ENCODE data around the gene ABHD11.

ABHD11 gene

GRCh38 chr7:73735528-73735905 is 3.1 kb downstream of the ABHD11 start:
- no peak for DNase-seq (ENCODE audit: low read depth)

GRCh38 chr7:73734619-73735527 is 3.7 kb downstream of the ABHD11 start:
- peak; percentile 85 for TF ChIP-seq CTCF (conservative IDR thresholded peaks at IDR 0.05; ENCODE audit: low read depth, low read length)
- DNase-seq (ENCODE audit: low read depth) = peak; percentile 84
- H3K4me3 ChIP-seq (ENCODE audit: low read depth, low read length) = no peak overlapping the region

More at GRCh38 chr7:73735528-73735905, 3.1 kb downstream of the ABHD11 start:
- no peak overlapping the region for H3K4me3 ChIP-seq (ENCODE audit: low read depth, low read length)
- TF ChIP-seq CTCF (conservative IDR thresholded peaks at IDR 0.05; ENCODE audit: low read depth, low read length) = no peak

GRCh38 chr7:73732397-73732796 is 6.2 kb downstream of the ABHD11 start:
- H3K4me3 ChIP-seq (ENCODE audit: low read depth, low read length) = no peak overlapping the region
- no peak for DNase-seq (ENCODE audit: low read depth)
- TF ChIP-seq CTCF (conservative IDR thresholded peaks at IDR 0.05; ENCODE audit: low read depth, low read length) = no peak

- TF ChIP-seq CTCF (conservative IDR thresholded peaks at IDR 0.05; ENCODE audit: low read depth, low read length) = no peak
- H3K4me3 ChIP-seq (ENCODE audit: low read depth, low read length) = no peak overlapping the region
- no peak for DNase-seq (ENCODE audit: low read depth)
Measured at GRCh38 chr7:73730485-73730884, 8.1 kb downstream of the ABHD11 start.

GRCh38 chr7:73728551-73728950 is 10.1 kb downstream of the ABHD11 start:
- no peak for DNase-seq (ENCODE audit: low read depth)
- H3K4me3 ChIP-seq (ENCODE audit: low read depth, low read length) = no peak overlapping the region
- TF ChIP-seq CTCF (conservative IDR thresholded peaks at IDR 0.05; ENCODE audit: low read depth, low read length) = no peak

- no peak for DNase-seq (ENCODE audit: low read depth)
- TF ChIP-seq CTCF (conservative IDR thresholded peaks at IDR 0.05; ENCODE audit: low read depth, low read length) = no peak
- no peak overlapping the region for H3K4me3 ChIP-seq (ENCODE audit: low read depth, low read length)
Measured at GRCh38 chr7:73727952-73728351, 10.7 kb downstream of the ABHD11 start.

GRCh38 chr7:73726083-73726466 is 12.5 kb downstream of the ABHD11 start:
- H3K4me3 ChIP-seq (ENCODE audit: low read depth, low read length) = no peak overlapping the region
- no peak for TF ChIP-seq CTCF (conservative IDR thresholded peaks at IDR 0.05; ENCODE audit: low read depth, low read length)
- no peak for DNase-seq (ENCODE audit: low read depth)
